Psoas muscle (tissue), 8 donors: Measurements from ENCODE around the gene LDB3. TPM values are rescaled to one million over a fixed set of nuclear protein-coding genes. Genes with fewer than 3 reads are reported as not detected.
A peak's percentile ranks its signal among the peaks of the same experiment; 100 is the strongest.

Source experiments
- ATAC-seq, 4 donors: fragments of 200-7000 bp; cut with Tn5 transposase; one replicate each; pipeline ENCODE4 v1.9.1; 2020; ENCODE audit warnings: moderate library complexity in 3 of 4, mild to moderate bottlenecking in 2 of 4
- DNase-seq, 2 donors: peaks; one replicate each; pipeline ENCODE4 v3.0.0-alpha.2; 2020
- H3K27ac ChIP-seq: fragments of 200-600 bp; one replicate; pipeline ENCODE4 v1.8.0; 2022
- H3K27me3 ChIP-seq, 3 donors: fragments of 200-600 bp in 1 of 3; one replicate each; pipeline versions ENCODE4 v1.6.1 to v1.8.0; 2013 to 2022; ENCODE audit warnings: low read length in 2 of 3, mild to moderate bottlenecking in 2 of 3, moderate library complexity in 1 of 3; ENCODE audit not compliant: insufficient read depth in 3 of 3
- H3K36me3 ChIP-seq, 2 donors: fragments of 200-600 bp in 1 of 2; one replicate each; pipeline versions ENCODE4 v1.6.1 to v1.8.0; 2013 to 2022; ENCODE audit warnings: low read depth in 1 of 2, mild to moderate bottlenecking in 1 of 2, moderate library complexity in 1 of 2; ENCODE audit not compliant: insufficient read depth in 1 of 2
- H3K4me1 ChIP-seq: fragments of 200-600 bp; one replicate; pipeline ENCODE4 v1.8.0; 2022
- H3K4me3 ChIP-seq: fragments of 200-600 bp; one replicate; pipeline ENCODE4 v1.8.0; 2022; ENCODE audit warnings: mild to moderate bottlenecking
- H3K9me3 ChIP-seq: fragments of 200-600 bp; one replicate; pipeline ENCODE4 v1.8.0; 2022
- WGBS, 3 donors: extraction: QIAGEN DNeasy Blood & Tissue Kit; methylation state at CpG; one replicate each; pipeline versions ENCODE4 v1.1.6 to v1.1.7; 2013; 5-methylcytosine and 5-hydroxymethylcytosine counted together
- intact Hi-C, 2 donors: fragments of 100-400 bp; cut with DNase I; formaldehyde crosslinking; loops; one replicate each; pipeline versions ENCODE4 v1.11.0 to v1.14.2; 2022
- polyA plus RNA-seq, 3 donors: library from polyadenylated mRNA; stranded (reverse); fragments of 200-250 nt; gene quantifications; one replicate each; pipeline ENCODE4 v1.2.3, GENCODE V29; 2013
- total RNA-seq, 4 donors: library from RNA; stranded (reverse); fragmentation: NEBNext Ultra II Directional in 2 of 4; extraction: Animal tissue kit (Norgen Biotek cat#: 25700) in 2 of 4; gene quantifications; one replicate each; pipeline versions ENCODE4 v1.2.1 to v1.2.4, GENCODE V29; 2021 to 2023
- TF ChIP-seq, protein P1 (sequence below): fragments of 200-600 bp; IDR thresholded peaks from one replicate; pipeline ENCODE4 v1.8.0; 2022; ENCODE audit warnings: antibody characterized with exemption
- donor health status: healthy with polysubstance abuse.
- donor health status: DM: no; HTN: no; CAD: no; lungs with moderate emphysema.
- donor health status: Bipolar disorder and iron deficiency.
- donor health status: healthy.
- donor health status: DM: yes; HTN: yes; CAD: no.
- donor health status: DM: no; HTN: no; CAD: no.
- donor health status: DM: no; HTN: no; CAD: no.
- donor health status: DM: yes; HTN: yes; CAD: no.

Gene LDB3
- total and polyA plus RNA-seq, 7 donors: 108 to 2,187 (median 615) TPM

DNA sequence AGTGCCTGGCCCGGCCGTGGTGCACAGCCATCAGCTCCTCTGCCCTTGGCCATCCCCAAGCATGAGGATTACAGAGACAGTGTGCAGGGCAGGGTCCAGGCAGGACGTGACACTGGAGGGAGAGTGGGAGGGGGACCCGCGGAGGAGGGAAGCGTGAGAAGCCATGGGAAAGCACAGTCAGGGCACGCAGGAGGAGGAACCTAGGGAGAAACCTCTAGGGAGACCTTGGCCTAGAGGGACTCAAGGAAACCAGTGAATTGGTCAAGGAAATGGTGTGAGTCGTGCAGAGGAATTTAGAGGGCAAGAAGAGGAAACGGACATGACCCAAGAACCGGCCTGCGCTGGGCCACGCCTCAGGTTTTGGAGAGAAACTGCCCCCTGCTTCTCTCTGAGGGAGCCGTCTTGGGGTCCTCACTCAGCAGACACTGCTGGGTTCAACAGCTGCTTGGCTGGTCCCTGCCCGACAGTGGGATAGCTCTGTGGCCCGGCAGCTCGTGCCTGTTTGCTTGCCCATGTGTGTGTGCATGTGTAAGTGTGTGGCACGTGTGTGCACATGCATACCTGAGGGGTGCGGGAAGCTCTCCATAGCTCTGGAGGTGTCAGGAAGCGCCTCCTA lies 10.8 kb upstream of the LDB3 start:
- Histone ChIP-seq H3K9me3 (no peaks in the 10 kb centered on the region), H3K4me3 (no peak overlapping the region), H3K36me3 (no peaks in the 10 kb centered on the region), H3K27me3 (no peaks in the 10 kb centered on the region), H3K4me1 (peaks cover 15% of the 10 kb centered on the region), H3K27ac (no peak overlapping the region)
- intact Hi-C loops: no loop called here
- 74 to 81% (median 81%) methylated on average over 19 of the region's 19 CpGs for WGBS, 3 donors
- TF ChIP-seq, protein P1, sequence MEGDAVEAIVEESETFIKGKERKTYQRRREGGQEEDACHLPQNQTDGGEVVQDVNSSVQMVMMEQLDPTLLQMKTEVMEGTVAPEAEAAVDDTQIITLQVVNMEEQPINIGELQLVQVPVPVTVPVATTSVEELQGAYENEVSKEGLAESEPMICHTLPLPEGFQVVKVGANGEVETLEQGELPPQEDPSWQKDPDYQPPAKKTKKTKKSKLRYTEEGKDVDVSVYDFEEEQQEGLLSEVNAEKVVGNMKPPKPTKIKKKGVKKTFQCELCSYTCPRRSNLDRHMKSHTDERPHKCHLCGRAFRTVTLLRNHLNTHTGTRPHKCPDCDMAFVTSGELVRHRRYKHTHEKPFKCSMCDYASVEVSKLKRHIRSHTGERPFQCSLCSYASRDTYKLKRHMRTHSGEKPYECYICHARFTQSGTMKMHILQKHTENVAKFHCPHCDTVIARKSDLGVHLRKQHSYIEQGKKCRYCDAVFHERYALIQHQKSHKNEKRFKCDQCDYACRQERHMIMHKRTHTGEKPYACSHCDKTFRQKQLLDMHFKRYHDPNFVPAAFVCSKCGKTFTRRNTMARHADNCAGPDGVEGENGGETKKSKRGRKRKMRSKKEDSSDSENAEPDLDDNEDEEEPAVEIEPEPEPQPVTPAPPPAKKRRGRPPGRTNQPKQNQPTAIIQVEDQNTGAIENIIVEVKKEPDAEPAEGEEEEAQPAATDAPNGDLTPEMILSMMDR: no peak
- DNase-seq (no peak), ATAC-seq (no peak)

DNA sequence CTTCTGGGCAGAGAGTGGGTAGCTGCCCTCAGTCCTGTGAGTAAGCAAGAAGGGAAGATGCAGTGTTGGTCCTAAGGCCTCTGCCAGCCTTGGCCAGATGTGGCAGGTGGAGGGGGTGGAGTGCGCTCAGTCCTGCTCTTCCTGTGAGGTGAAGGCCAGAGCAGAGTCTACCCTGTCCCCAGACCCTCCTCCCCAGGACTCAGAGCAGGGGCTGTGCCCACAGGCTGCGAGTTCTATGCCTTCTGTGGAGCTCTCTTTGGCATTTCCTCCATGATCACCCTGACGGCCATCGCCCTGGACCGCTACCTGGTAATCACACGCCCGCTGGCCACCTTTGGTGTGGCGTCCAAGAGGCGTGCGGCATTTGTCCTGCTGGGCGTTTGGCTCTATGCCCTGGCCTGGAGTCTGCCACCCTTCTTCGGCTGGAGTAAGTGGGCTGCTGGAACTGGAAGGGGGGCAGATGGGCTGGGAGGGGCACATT lies 10.0 kb upstream of the LDB3 start:
- TF ChIP-seq, protein P1: no peak
- Histone ChIP-seq H3K4me3 (no peak overlapping the region), H3K4me1 (peaks cover 23% of the 10 kb centered on the region), H3K9me3 (no peaks in the 10 kb centered on the region), H3K36me3 (no peaks in the 10 kb centered on the region), H3K27me3 (no peaks in the 10 kb centered on the region), H3K27ac (no peak overlapping the region)
- ATAC-seq (no peak), DNase-seq (peak; percentile 15 to 47)
- intact Hi-C loops: no loop called here
- WGBS, 3 donors: 72 to 84% (median 73%) methylated on average over 12 of the region's 12 CpGs

DNA sequence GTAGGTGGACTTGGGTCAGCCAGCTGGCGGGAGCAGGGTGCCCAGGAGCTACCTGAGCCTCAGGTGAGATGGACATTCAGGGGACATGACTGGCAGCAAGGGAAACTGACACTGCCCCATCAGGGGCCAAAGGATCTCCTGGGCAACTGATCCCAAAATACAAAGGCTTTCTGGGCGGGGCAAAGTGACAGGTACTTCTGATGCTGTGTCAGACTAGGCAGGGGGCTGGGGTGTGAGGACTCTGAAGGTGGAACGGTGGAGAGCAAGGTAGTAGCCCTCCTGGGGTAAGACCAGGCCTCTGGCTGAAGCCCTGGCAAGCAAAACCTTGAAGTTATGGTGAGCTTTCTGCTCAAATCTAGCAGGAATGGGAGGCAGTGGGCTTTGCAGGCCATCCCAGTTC lies 9.6 kb upstream of the LDB3 start:
- TF ChIP-seq, protein P1: no peak
- Histone ChIP-seq H3K4me1 (peaks cover 27% of the 10 kb centered on the region), H3K9me3 (no peaks in the 10 kb centered on the region), H3K27me3 (no peaks in the 10 kb centered on the region), H3K4me3 (no peak overlapping the region), H3K27ac (no peak overlapping the region), H3K36me3 (no peaks in the 10 kb centered on the region)
- 54 to 83% (median 70%) methylated on average over 3 of the region's 3 CpGs for WGBS, 3 donors
- no peak for DNase-seq
- intact Hi-C loops: no loop called here
- ATAC-seq: no peak

DNA sequence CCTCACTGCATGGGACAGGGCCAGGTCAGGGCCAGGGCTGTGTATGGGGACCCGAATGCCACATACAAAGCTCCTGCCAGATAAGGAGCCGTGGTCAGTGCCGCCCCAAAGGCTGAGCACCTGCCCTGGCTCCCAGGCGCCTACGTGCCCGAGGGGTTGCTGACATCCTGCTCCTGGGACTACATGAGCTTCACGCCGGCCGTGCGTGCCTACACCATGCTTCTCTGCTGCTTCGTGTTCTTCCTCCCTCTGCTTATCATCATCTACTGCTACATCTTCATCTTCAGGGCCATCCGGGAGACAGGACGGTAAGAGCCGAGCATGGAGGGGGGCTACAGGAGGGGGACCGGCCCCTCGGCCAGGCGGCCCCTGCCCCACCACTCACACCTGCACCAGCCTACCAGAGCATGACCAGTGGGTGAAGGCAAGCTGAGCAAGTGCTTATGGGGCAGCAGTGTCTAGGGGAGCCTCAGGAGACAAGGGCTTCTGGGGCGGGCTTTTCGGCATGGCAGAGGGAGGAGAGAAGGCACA lies 9.1 kb upstream of the LDB3 start:
- Histone ChIP-seq H3K27ac (no peak overlapping the region), H3K27me3 (no peaks in the 10 kb centered on the region), H3K9me3 (no peaks in the 10 kb centered on the region), H3K4me3 (no peak overlapping the region), H3K36me3 (no peaks in the 10 kb centered on the region), H3K4me1 (peaks cover 32% of the 10 kb centered on the region)
- 91 to 95% (median 95%) methylated on average over 19 of the region's 19 CpGs for WGBS, 3 donors
- peak; percentile 9 to 33 for DNase-seq
- ATAC-seq: no peak
- intact Hi-C loops: no loop called here
- TF ChIP-seq, protein P1: no peak
